ENCODE data around the gene GABARAPL2. TPM values are rescaled to one million over a fixed set of nuclear protein-coding genes. Genes with fewer than 3 reads are reported as not detected.
"Not testable (repeated sequence)": the region's sequence is repeated elsewhere in the genome, so short reads cannot be mapped to it uniquely, and the experiment has no call there.

GABARAPL2 gene
- total RNA-seq, 1 experiment from 2014 or later = 48.7 TPM

- DNase-seq (ENCODE audit: low read depth, low spot score) = no peak
- in situ Hi-C loops (cut with HindIII; ENCODE audit: low pct_unique_long_range_greater_than_20kb, low sequenced_read_pairs) = no loop called here
Measured at GRCh38 chr16:75546293-75546692, 19.9 kb upstream of the GABARAPL2 start.

- DNase-seq (ENCODE audit: low read depth, low spot score); in situ Hi-C loops (cut with HindIII; ENCODE audit: low pct_unique_long_range_greater_than_20kb, low sequenced_read_pairs): not testable (repeated sequence)
Measured at GRCh38 chr16:75548456-75548855, 17.7 kb upstream of the GABARAPL2 start.

DNA sequence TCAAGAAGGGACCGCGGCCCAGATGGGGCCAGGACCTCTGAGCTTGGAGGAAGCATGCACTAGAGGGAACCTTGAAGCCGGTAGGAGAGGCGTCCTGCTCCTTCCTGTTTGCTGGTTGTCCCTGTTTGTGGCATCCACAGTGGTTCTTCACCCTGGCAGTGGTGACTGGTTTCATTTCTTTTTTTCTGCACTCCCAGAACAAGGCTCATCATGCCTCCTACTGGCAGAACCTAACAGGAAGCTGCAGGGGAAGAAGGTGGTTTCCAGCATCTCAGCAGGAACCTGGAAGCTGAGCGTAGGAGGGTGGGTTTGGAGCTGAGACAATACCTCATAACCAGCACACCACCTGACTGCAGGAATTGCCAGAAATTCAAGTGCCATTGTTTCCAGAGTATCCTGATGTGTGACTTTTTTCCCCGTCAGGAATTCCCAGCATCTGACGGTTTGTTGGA is 15.9 kb upstream of the GABARAPL2 start:
- peak; percentile 73 for DNase-seq (ENCODE audit: low read depth, low spot score)
- in situ Hi-C loops (cut with HindIII; ENCODE audit: low pct_unique_long_range_greater_than_20kb, low sequenced_read_pairs) = no loop called here

DNA sequence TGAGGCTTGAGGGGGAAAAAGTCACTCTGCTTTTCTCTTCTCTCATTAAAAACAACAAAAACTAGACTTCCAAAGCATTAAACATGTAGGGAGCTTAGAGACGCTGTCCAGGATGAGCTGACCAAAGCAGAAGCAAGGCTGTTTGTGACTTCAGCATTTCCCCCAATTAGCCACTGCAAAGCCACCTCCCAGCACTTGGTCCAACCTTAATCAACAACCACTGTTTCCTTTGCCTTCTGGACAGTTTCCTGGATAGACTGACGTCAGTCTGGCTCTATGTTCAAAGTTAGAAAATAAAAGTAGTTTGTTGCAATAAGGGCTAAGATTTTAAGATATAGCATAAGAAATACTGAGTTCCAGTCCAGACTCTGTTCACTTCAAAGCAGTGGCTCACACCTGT is 13.2 kb upstream of the GABARAPL2 start:
- DNase-seq (ENCODE audit: low read depth, low spot score) = no peak
- in situ Hi-C loops (cut with HindIII; ENCODE audit: low pct_unique_long_range_greater_than_20kb, low sequenced_read_pairs) = no loop called here

DNA sequence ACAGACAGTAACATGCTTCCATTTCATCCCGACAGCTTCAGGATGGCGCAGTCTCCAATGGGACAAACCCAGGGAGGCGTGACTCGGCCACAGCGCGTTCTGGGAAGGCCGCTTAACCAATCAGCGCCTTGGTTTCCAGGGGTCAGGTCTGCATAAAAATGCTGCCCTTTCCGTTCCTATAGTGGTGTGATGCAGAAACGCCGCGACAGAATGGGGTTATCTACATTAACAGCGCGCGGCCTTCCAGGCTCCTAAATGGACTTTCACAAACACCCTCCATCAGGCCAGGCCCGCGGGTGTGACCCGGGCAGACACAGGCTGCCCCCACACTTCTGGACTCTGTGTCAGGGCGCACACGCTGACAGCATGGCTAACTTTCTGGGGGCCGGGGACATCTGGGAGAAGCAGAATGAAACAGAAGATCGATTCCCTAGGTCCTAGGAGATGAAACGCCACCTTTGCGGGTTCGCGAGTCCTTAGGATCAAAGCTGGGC is 10.9 kb upstream of the GABARAPL2 start:
- in situ Hi-C loops (cut with HindIII; ENCODE audit: low pct_unique_long_range_greater_than_20kb, low sequenced_read_pairs) = no loop called here
- DNase-seq (ENCODE audit: low read depth, low spot score) = peak; percentile 94

- DNase-seq (ENCODE audit: low read depth, low spot score) = peak; percentile 92
Measured at GRCh38 chr16:75555707-75556430, 10.3 kb upstream of the GABARAPL2 start, which contains the start of gene TMEM231. TMEM231 (minus strand) TSS chr16:75556252; CDS start chr16:75556209, 43 bp downstream.

DNA sequence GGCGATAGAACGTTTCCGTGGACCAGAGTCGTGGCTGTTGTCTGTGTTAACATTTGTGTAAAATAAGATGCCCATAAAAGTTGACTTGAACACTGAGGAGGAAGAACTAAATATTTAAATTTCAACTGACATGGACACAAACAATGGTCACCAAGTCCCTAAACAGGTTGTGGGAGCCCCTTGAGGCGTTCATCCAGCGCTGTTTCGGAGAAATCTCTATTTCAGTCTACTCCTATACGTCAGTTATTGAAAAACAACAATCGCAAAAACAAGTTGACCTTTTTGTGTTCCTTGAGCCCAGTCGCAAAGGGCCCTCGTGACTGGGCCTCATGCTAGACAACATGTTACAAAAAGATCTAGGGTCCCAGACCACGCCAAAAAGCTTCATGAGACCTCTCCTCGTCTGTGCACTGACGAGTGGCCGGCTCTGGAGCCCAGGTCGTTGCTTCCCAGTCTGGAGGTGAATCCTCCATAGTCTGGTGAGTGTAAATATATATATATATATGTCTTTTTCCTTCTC is 9.7 kb upstream of the GABARAPL2 start:
- no peak for DNase-seq (ENCODE audit: low read depth, low spot score)
- in situ Hi-C loops (cut with HindIII; ENCODE audit: low pct_unique_long_range_greater_than_20kb, low sequenced_read_pairs) = no loop called here

More at GRCh38 chr16:75555707-75556430, 10.3 kb upstream of the GABARAPL2 start, which contains the start of gene TMEM231:
- in situ Hi-C loops (cut with HindIII; ENCODE audit: low pct_unique_long_range_greater_than_20kb, low sequenced_read_pairs) = no loop called here

- DNase-seq (ENCODE audit: low read depth, low spot score) = no peak
- in situ Hi-C loops (cut with HindIII; ENCODE audit: low pct_unique_long_range_greater_than_20kb, low sequenced_read_pairs) = no loop called here
Measured at GRCh38 chr16:75558846-75559401, 7.3 kb upstream of the GABARAPL2 start.

DNA sequence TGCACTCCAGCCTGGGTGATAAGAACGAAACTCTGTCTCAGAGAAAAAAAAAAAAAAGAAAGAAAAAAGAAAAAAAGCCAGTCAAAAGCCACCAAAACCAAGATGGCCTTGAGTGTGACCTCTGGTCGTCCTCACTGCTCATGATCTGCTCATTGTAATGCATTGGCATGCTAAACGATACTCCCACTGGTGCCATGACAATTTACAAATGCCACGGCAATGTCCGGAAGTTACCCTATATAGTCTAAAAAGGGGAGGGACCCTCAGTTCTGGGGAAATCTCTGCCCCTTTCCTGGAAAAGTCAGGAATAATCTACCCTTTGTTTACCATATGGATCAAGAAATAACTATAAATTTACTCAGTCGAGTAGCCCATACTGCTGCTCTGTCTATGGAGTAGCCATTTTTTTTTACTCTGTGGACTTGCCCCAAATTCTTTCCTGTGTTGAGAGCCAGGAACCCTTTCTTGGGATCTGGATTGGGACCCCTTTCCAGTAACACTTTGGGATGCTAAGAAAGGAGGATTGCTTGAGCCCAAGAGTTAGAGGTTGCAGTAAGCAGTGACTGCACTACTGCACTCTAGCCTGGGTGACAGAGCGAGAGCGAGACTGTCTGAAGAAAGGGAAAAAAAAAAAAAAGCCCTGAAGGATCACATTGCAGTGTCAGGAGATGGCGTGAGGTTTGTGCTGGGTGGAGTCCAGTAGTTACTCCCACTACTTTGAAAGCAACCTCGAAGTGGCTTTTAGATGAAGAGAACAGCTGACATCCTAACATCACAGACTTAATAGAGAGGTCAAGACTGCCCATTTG is 6.4 kb upstream of the GABARAPL2 start:
- in situ Hi-C loops (cut with HindIII; ENCODE audit: low pct_unique_long_range_greater_than_20kb, low sequenced_read_pairs) = no loop called here
- DNase-seq (ENCODE audit: low read depth, low spot score) = peak; percentile 45

GRCh38 chr16:75565640-75566039 is 539 bp upstream of the GABARAPL2 start:
- no peak for DNase-seq (ENCODE audit: low read depth, low spot score)
- in situ Hi-C loops (cut with HindIII; ENCODE audit: low pct_unique_long_range_greater_than_20kb, low sequenced_read_pairs) = no loop called here

DNA sequence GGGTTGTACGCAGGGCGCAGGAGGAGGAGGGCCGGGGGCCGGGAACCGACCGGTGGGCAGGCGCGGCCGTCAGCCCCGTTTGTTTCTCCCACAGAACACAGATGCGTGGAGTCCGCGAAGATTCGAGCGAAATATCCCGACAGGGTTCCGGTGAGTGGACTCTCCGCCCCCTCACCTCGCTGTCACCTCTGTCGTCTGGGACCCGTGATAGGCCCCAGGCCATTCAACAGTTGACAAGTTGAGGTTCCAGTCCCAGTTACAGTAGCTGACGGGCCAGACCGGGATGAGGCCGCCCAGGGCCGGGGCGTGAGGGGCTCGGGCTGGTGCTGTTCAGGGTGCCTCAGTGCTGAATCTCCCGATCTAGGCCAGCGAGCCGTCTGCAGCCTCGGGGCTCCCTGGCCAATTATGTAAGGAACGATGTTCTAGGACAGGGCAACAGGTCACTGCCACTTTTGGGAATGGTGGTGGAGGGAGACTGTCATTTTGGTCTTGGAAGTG is 628 bp downstream of the GABARAPL2 start:
- DNase-seq (ENCODE audit: low read depth, low spot score) = no peak

GRCh38 chr16:75567911-75568310 is 1.7 kb downstream of the GABARAPL2 start:
- no peak for DNase-seq (ENCODE audit: low read depth, low spot score)
- in situ Hi-C loops (cut with HindIII; ENCODE audit: low pct_unique_long_range_greater_than_20kb, low sequenced_read_pairs) = no loop called here

More for the DNA sequence above, 628 bp downstream of the GABARAPL2 start:
- in situ Hi-C loops (cut with HindIII; ENCODE audit: low pct_unique_long_range_greater_than_20kb, low sequenced_read_pairs) = no loop called here

GRCh38 chr16:75570396-75571065 is 4.4 kb downstream of the GABARAPL2 start:
- no peak for DNase-seq (ENCODE audit: low read depth, low spot score)
- in situ Hi-C loops (cut with HindIII; ENCODE audit: low pct_unique_long_range_greater_than_20kb, low sequenced_read_pairs) = no loop called here

DNA sequence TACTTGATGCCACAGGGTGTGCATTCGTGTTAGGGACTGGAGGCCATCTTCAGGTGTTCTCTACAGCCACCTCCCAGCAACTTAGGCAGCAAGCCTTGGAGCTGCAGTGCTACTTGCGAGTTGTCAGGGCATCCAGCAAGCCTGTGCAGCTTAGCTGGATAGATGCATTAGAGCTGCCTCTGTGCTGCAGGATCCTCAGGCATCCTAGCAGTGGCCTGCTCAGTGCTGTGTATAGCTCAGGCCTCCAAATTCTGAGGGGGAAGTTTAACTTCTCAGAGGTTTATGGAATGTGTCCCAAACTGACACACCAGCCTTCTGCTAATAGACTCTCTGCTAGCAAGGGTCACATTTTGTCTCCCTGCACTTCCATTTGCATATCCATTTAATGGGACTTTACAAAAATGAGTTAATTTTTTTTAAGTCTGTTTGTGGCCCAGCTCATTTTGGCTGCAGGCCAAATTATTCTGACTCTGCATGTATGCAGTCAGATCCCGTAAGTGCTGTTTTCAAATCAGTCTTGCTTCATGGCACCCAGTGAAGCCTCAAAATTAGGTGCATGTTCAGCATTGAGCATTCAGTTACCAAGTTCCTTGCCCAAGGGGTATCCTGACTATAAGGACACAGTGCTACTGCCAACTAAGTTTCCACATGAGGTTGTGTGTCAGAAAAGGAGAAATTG is 6.8 kb downstream of the GABARAPL2 start:
- DNase-seq (ENCODE audit: low read depth, low spot score) = no peak
- in situ Hi-C loops (cut with HindIII; ENCODE audit: low pct_unique_long_range_greater_than_20kb, low sequenced_read_pairs) = no loop called here

DNA sequence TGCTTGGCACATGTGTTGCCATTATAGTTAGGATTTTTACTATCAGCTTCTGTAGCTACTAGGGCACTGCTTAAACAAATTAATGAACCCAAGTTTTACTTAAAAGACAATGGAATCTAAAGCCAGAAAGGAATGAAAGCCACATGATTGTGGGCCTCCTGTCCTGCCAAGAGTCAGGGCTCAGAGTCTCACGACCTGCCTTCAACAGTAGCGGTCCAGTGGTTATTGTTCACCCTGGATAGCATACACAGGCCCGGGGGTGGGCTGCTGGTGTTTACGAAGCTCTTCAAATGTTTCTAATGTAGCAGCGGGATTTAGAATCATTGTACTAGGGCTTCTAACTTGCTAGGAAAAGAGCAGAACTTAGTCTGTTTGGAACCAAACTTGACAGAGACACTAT is 7.8 kb downstream of the GABARAPL2 start:
- DNase-seq (ENCODE audit: low read depth, low spot score) = no peak
- in situ Hi-C loops (cut with HindIII; ENCODE audit: low pct_unique_long_range_greater_than_20kb, low sequenced_read_pairs) = no loop called here

GRCh38 chr16:75575958-75576357 is 9.8 kb downstream of the GABARAPL2 start:
- no peak for DNase-seq (ENCODE audit: low read depth, low spot score)
- in situ Hi-C loops (cut with HindIII; ENCODE audit: low pct_unique_long_range_greater_than_20kb, low sequenced_read_pairs) = no loop called here

- DNase-seq (ENCODE audit: low read depth, low spot score) = no peak
- in situ Hi-C loops (cut with HindIII; ENCODE audit: low pct_unique_long_range_greater_than_20kb, low sequenced_read_pairs) = no loop called here
Measured at GRCh38 chr16:75576384-75576811, 10.2 kb downstream of the GABARAPL2 start.
